HEK293 (cell line): ENCODE data around the gene TTL.

Experiments
- CTCF ChIA-PET: fragments of 350-600 bp; formaldehyde crosslinking; extraction: SDS; loops from one replicate; lab custom pipeline; 2021; ENCODE audit warnings: antibody characterized with exemption; lab: Yijun Ruan, JAX
- POLR2A ChIA-PET: fragments of 300-600 bp; formaldehyde crosslinking; extraction: SDS; loops from one replicate; lab custom pipeline; 2020; ENCODE audit warnings: antibody characterized with exemption, inconsistent platforms; lab: Yijun Ruan, JAX
- H3K27ac ChIP-seq: fragments of 200-500 bp; sonication (Bioruptor generic); 2 replicates; pipeline ENCODE4 v1.5.1; 2014; ENCODE audit warnings: low read depth, low read length, control low read depth, inconsistent platforms; ENCODE audit errors: extremely low read depth
- H3K36me3 ChIP-seq, 2 experiments: fragments of 200-500 bp in 1 of 2; sonication (Bioruptor generic) in 1 of 2; 1 replicate in 1 of 2; 2 replicates in 1 of 2; pipeline ENCODE4 v1.5.1; 2014 to 2017; ENCODE audit warnings: inconsistent platforms in 2 of 2, low read length in 2 of 2; ENCODE audit not compliant: control insufficient read depth in 2 of 2, insufficient read depth in 1 of 2
- H3K4me1 ChIP-seq: fragments of 200-500 bp; sonication (Bioruptor generic); 2 replicates; pipeline ENCODE4 v1.5.1; 2014; ENCODE audit warnings: mild to moderate bottlenecking, low read length, inconsistent platforms; ENCODE audit not compliant: control insufficient read depth, insufficient read depth
- H3K4me3 ChIP-seq: 2 replicates; pipeline ENCODE4 v1.5.1; 2011; ENCODE audit warnings: low read depth, mild to moderate bottlenecking, control low read depth, low read length, moderate library complexity
- H3K9me3 ChIP-seq: fragments of 200-500 bp; sonication (Bioruptor generic); 2 replicates; pipeline ENCODE4 v1.5.1; 2014; ENCODE audit warnings: low read depth, low read length, inconsistent platforms; ENCODE audit not compliant: control insufficient read depth, insufficient read depth
- BCL11A ChIP-seq: fragments of 450-650 bp; formaldehyde crosslinking; IDR thresholded peaks from 2 replicates; pipeline ENCODE4 v1.5.1; 2016; ENCODE audit warnings: low read depth, missing biosample characterization, missing genetic modification characterization
- GLIS1 ChIP-seq: fragments of 450-650 bp; formaldehyde crosslinking; IDR thresholded peaks from 2 replicates; pipeline ENCODE4 v1.5.1; 2016; ENCODE audit warnings: missing biosample characterization, missing genetic modification characterization
- GLIS2 ChIP-seq: fragments of 450-650 bp; formaldehyde crosslinking; IDR thresholded peaks from 2 replicates; pipeline ENCODE4 v1.5.1; 2016; ENCODE audit warnings: missing biosample characterization, missing genetic modification characterization
- KLF1 ChIP-seq: fragments of 450-650 bp; formaldehyde crosslinking; IDR thresholded peaks from 2 replicates; pipeline ENCODE4 v1.5.1; 2016; ENCODE audit warnings: missing biosample characterization, missing genetic modification characterization
- KLF10 ChIP-seq: fragments of 450-650 bp; IDR thresholded peaks from 2 replicates; pipeline ENCODE4 v1.5.1; 2018; ENCODE audit warnings: missing biosample characterization, mild to moderate bottlenecking, missing genetic modification characterization
- KLF8 ChIP-seq: fragments of 450-650 bp; formaldehyde crosslinking; IDR thresholded peaks from 2 replicates; pipeline ENCODE4 v1.5.1; 2016; ENCODE audit warnings: missing biosample characterization, missing genetic modification characterization
- KLF9 ChIP-seq: fragments of 450-650 bp; formaldehyde crosslinking; IDR thresholded peaks from 2 replicates; pipeline ENCODE4 v1.5.1; 2016; ENCODE audit warnings: missing biosample characterization, missing genetic modification characterization, low read depth
- PATZ1 ChIP-seq: fragments of 450-650 bp; formaldehyde crosslinking; IDR thresholded peaks from 2 replicates; pipeline ENCODE4 v1.5.1; 2016; ENCODE audit warnings: missing biosample characterization, missing genetic modification characterization
- PRDM10 ChIP-seq: fragments of 450-650 bp; formaldehyde crosslinking; IDR thresholded peaks from 2 replicates; pipeline ENCODE4 v1.5.1; 2016; ENCODE audit warnings: missing biosample characterization, missing genetic modification characterization
- SP2 ChIP-seq: fragments of 450-650 bp; formaldehyde crosslinking; IDR thresholded peaks from 2 replicates; pipeline ENCODE4 v1.5.1; 2016; ENCODE audit warnings: missing biosample characterization, missing genetic modification characterization
- ZBTB11 ChIP-seq: fragments of 450-650 bp; formaldehyde crosslinking; conservative IDR thresholded peaks from 2 replicates; pipeline ENCODE4 v1.5.1; 2016; ENCODE audit warnings: low read depth, missing biosample characterization, missing genetic modification characterization
- ZBTB20 ChIP-seq: fragments of 450-650 bp; formaldehyde crosslinking; IDR thresholded peaks from 2 replicates; pipeline ENCODE4 v1.5.1; 2016; ENCODE audit warnings: missing biosample characterization, missing genetic modification characterization
- ZBTB48 ChIP-seq: fragments of 450-650 bp; formaldehyde crosslinking; IDR thresholded peaks from 2 replicates; pipeline ENCODE4 v1.5.1; 2016; ENCODE audit warnings: missing biosample characterization, missing genetic modification characterization
- ZBTB8A ChIP-seq: fragments of 450-650 bp; formaldehyde crosslinking; IDR thresholded peaks from 2 replicates; pipeline ENCODE4 v1.5.1; 2016; ENCODE audit warnings: missing biosample characterization, missing genetic modification characterization
- ZEB2 ChIP-seq: fragments of 450-650 bp; formaldehyde crosslinking; IDR thresholded peaks from 2 replicates; pipeline ENCODE4 v1.5.1; 2016; ENCODE audit warnings: missing biosample characterization, missing genetic modification characterization
- ZFHX2 ChIP-seq: fragments of 450-650 bp; formaldehyde crosslinking; conservative IDR thresholded peaks from 2 replicates; pipeline ENCODE4 v1.5.1; 2016; ENCODE audit warnings: missing biosample characterization, missing genetic modification characterization
- ZNF239 ChIP-seq: fragments of 450-650 bp; formaldehyde crosslinking; IDR thresholded peaks from 2 replicates; pipeline ENCODE4 v1.5.1; 2016; ENCODE audit warnings: missing biosample characterization, missing genetic modification characterization
- ZNF324 ChIP-seq: fragments of 450-650 bp; formaldehyde crosslinking; IDR thresholded peaks from 2 replicates; pipeline ENCODE4 v1.5.1; 2016; ENCODE audit warnings: missing biosample characterization, missing genetic modification characterization
- ZNF341 ChIP-seq: fragments of 450-650 bp; formaldehyde crosslinking; IDR thresholded peaks from 2 replicates; pipeline ENCODE4; 2016; ENCODE audit warnings: low read depth, missing biosample characterization, missing genetic modification characterization
- ZNF398 ChIP-seq: fragments of 450-650 bp; formaldehyde crosslinking; IDR thresholded peaks from 2 replicates; pipeline ENCODE4 v1.5.1; 2017; ENCODE audit warnings: missing biosample characterization, missing genetic modification characterization
- ZNF513 ChIP-seq: fragments of 450-650 bp; IDR thresholded peaks from 2 replicates; pipeline ENCODE4 v1.5.1; 2018; ENCODE audit warnings: missing biosample characterization, missing genetic modification characterization
- ZNF585B ChIP-seq: fragments of 450-650 bp; formaldehyde crosslinking; IDR thresholded peaks from 2 replicates; pipeline ENCODE4 v1.5.1; 2016; ENCODE audit warnings: missing biosample characterization, missing genetic modification characterization
- ZNF600 ChIP-seq: fragments of 450-650 bp; formaldehyde crosslinking; IDR thresholded peaks from 2 replicates; pipeline ENCODE4 v1.5.1; 2016; ENCODE audit warnings: missing biosample characterization, missing genetic modification characterization
- ZNF792 ChIP-seq: fragments of 450-650 bp; formaldehyde crosslinking; IDR thresholded peaks from 2 replicates; pipeline ENCODE4 v1.5.1; 2016; ENCODE audit warnings: missing biosample characterization, missing genetic modification characterization
- ZSCAN30 ChIP-seq: fragments of 450-650 bp; IDR thresholded peaks from 2 replicates; pipeline ENCODE4 v1.5.1; 2018; ENCODE audit warnings: missing biosample characterization, mild to moderate bottlenecking, missing genetic modification characterization, moderate library complexity

Gene TTL

GRCh38 chr2:112481528-112482233 is at the start of gene TTL:
TSS of gene TTL (plus strand) at chr2:112482156. CDS start at chr2:112482345, 189 bp downstream.
- CTCF ChIA-PET, result interaction anchor here (0.6 to 2.4 kb wide), 7 partner anchors 8 to 650 kb away, joined by 3 to 12 read pairs (median 5); no protein-coding TSS in a partner anchor
- Histone ChIP-seq H3K36me3 (peaks cover 0 to 16% of the 10 kb centered on the region in 2 experiments; a peak in 2 of 3 replicates), H3K27ac (peak within 1 kb of the TSS; percentile 76), H3K9me3 (no peaks in the 10 kb centered on the region), H3K4me1 (peaks cover 3% of the 10 kb centered on the region; the same call in 1 of the 2 replicates), H3K4me3 (peak within 1 kb of the TSS; percentile 83)
- POLR2A ChIA-PET, result interaction anchor here (1.3 kb wide), 1 partner anchor 227 kb away, joined by 4 read pairs; the partner anchor contains the start of gene ZC3H8
- no peak for TF ChIP-seq ZNF600
- peak; percentile 8; the same call in 1 of the 2 replicates for TF ChIP-seq ZBTB8A (tag by site-specific recombination)
- TF ChIP-seq GLIS1 (tag by site-specific recombination), result peak; percentile 64
- TF ChIP-seq ZNF513 (tag by site-specific recombination), result peak; percentile 75
- no peak for TF ChIP-seq ZNF585B (tag by site-specific recombination)
- peak; percentile 18; the same call in 1 of the 2 replicates for TF ChIP-seq PATZ1 (tag by site-specific recombination)
- TF ChIP-seq KLF8 (tag by site-specific recombination), result 0 out of 2 replicates have a peak, but pooled peaks have one; percentile 29
- TF ChIP-seq ZFHX2 (tag by site-specific recombination), result peak; percentile 27; the same call in 1 of the 2 replicates
- TF ChIP-seq ZBTB20 (tag by site-specific recombination), result peak; percentile 58; the same call in 1 of the 2 replicates
- TF ChIP-seq ZBTB11 (tag by site-specific recombination), result 0 out of 2 replicates have a peak, but pooled peaks have one; percentile 21
- TF ChIP-seq GLIS2 (tag by site-specific recombination), result peak; percentile 51
- peak; percentile 87 for TF ChIP-seq KLF10 (tag by site-specific recombination)
- TF ChIP-seq BCL11A (tag by site-specific recombination), result no peak
- 0 out of 2 replicates have a peak, but pooled peaks have one; percentile 7 for TF ChIP-seq PRDM10
- TF ChIP-seq ZNF792 (tag by site-specific recombination), result no peak
- peak; percentile 46; the same call in 1 of the 2 replicates for TF ChIP-seq ZNF398
- peak; percentile 23; the same call in 1 of the 2 replicates for TF ChIP-seq ZEB2 (tag by site-specific recombination)
- no peak for TF ChIP-seq ZNF324
- peak; percentile 49 for TF ChIP-seq SP2 (tag by site-specific recombination)
- 0 out of 2 replicates have a peak, but pooled peaks have one; percentile 49 for TF ChIP-seq ZSCAN30 (tag by site-specific recombination)
- TF ChIP-seq KLF9 (tag by site-specific recombination), result peak; percentile 47; the same call in 1 of the 2 replicates
- peak; percentile 34 for TF ChIP-seq KLF1 (tag by site-specific recombination)
- TF ChIP-seq ZBTB48 (tag by site-specific recombination), result peak; percentile 26; the same call in 1 of the 2 replicates
- no peak for TF ChIP-seq ZNF239
- peak; percentile 73 for TF ChIP-seq ZNF341 (tag by site-specific recombination)
